ENCODE data around the gene DPYD. TPM values are rescaled to one million over a fixed set of nuclear protein-coding genes. Genes with fewer than 3 reads are reported as not detected.

DPYD gene
- total and polyA plus RNA-seq, 9 donors = 17.2 to 45.9 (median 38.7) TPM

DNA sequence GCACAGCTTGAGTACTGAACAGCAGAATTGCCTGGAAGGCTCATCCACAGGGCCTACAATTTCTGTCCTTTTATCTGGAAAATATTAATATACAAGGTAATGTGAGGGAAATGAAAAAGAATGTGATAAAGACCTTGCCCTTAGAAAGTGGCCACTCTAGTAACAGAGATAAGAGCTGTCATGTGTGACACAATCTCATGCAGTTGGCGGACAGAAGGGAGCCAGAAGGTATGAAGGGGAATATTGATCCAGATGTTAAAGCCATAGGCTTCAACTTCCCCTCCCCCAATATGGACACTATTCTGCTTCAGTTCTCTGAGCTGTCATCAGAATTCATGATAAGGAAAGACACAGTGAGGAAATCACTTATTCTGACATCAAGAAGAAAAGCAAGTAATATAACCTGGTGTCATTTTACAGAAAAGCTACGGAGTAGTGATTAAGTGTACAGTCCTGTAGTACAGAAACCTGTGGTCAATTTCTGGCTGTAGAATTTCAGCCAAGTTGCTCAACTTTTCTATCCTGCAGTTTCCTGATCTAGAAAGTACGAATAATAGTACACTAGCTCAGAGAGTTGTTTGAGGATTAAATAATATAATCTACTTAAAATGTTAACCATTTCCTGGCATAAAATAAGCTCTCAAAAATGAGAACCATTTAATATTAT, 572.1 kb downstream of the DPYD start:
- 85 to 86% (median 86%) methylated on average over 3 of the region's 3 CpGs for WGBS, 3 donors
- no peak for DNase-seq
- TF ChIP-seq, protein P1, sequence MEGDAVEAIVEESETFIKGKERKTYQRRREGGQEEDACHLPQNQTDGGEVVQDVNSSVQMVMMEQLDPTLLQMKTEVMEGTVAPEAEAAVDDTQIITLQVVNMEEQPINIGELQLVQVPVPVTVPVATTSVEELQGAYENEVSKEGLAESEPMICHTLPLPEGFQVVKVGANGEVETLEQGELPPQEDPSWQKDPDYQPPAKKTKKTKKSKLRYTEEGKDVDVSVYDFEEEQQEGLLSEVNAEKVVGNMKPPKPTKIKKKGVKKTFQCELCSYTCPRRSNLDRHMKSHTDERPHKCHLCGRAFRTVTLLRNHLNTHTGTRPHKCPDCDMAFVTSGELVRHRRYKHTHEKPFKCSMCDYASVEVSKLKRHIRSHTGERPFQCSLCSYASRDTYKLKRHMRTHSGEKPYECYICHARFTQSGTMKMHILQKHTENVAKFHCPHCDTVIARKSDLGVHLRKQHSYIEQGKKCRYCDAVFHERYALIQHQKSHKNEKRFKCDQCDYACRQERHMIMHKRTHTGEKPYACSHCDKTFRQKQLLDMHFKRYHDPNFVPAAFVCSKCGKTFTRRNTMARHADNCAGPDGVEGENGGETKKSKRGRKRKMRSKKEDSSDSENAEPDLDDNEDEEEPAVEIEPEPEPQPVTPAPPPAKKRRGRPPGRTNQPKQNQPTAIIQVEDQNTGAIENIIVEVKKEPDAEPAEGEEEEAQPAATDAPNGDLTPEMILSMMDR (IDR thresholded peaks at IDR 0.05) = no peak
- TF ChIP-seq POLR2A (IDR thresholded peaks at IDR 0.05) (no peak), EP300 (IDR thresholded peaks at IDR 0.05) (no peak)
- no peak overlapping the region for H3K27ac ChIP-seq
- H3K27me3 ChIP-seq = no peaks in the 10 kb centered on the region
- intact Hi-C loops (cut with DNase I) = no loop called here
- no peak overlapping the region for H3K4me3 ChIP-seq
- no peaks in the 10 kb centered on the region for H3K36me3 ChIP-seq
- H3K4me1 ChIP-seq (ENCODE audit: insufficient read depth) = no peaks in the 10 kb centered on the region
- no peaks in the 10 kb centered on the region for H3K9me3 ChIP-seq

DNA sequence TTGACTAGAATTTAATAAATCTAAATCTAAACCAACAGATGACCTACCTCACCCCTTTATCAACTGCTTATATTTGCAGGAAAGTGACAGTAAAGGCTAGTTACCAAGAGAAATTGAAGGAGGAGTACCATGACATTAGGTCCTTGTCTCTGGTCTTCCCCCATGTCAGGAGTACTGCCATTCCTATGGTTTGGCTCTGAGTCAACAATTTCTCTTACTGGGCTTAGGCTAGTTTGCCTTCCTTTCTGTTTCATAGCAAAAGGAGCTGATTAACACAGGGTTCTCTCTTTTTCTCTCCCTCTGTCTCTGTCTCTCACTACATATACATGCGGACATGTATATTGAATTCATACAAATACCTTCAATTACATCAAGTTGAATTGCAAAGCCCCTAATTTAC, 579.9 kb downstream of the DPYD start:
- intact Hi-C loops (cut with DNase I) = no loop called here
- Histone ChIP-seq H3K9me3 (no peaks in the 10 kb centered on the region), H3K4me3 (no peak overlapping the region), H3K4me1 (ENCODE audit: insufficient read depth) (no peaks in the 10 kb centered on the region), H3K27ac (no peak overlapping the region), H3K36me3 (no peaks in the 10 kb centered on the region), H3K27me3 (no peaks in the 10 kb centered on the region)
- TF ChIP-seq, protein P1 (IDR thresholded peaks at IDR 0.05) = no peak
- no peak for TF ChIP-seq EP300 (IDR thresholded peaks at IDR 0.05)
- TF ChIP-seq POLR2A (IDR thresholded peaks at IDR 0.05) = no peak
- no peak for DNase-seq
- 96 to 100% (median 100%) methylated on average over 1 of the region's 1 CpG for WGBS, 3 donors

DNA sequence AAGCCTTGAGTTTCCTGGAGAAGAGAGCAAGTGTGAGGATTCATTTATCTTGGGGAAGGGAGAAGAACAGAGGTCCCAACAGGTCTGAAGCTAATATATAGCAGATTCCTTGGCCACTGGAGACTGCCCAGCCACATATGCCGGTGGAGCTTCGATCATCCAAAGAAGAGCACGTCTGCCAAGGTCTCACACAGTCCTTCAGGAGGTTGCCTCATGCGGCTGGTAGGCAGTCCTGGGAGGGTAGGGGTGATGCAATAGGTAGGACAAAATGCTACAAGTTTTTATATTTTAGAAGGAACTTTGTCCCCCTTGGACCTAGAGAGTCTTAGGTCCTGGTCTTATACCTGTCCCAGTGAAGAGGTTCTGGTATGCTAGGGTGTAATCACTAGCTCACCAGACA, 582.5 kb downstream of the DPYD start:
- no peak for DNase-seq
- intact Hi-C loops (cut with DNase I) = no loop called here
- Histone ChIP-seq H3K27me3 (no peaks in the 10 kb centered on the region), H3K36me3 (no peaks in the 10 kb centered on the region), H3K4me3 (no peak overlapping the region), H3K4me1 (ENCODE audit: insufficient read depth) (no peaks in the 10 kb centered on the region), H3K9me3 (no peaks in the 10 kb centered on the region), H3K27ac (no peak overlapping the region)
- no peak for TF ChIP-seq POLR2A (IDR thresholded peaks at IDR 0.05)
- no peak for TF ChIP-seq EP300 (IDR thresholded peaks at IDR 0.05)
- TF ChIP-seq, protein P1 (IDR thresholded peaks at IDR 0.05) = no peak
- 95 to 98% (median 95%) methylated on average over 4 of the region's 4 CpGs for WGBS, 3 donors

DNA sequence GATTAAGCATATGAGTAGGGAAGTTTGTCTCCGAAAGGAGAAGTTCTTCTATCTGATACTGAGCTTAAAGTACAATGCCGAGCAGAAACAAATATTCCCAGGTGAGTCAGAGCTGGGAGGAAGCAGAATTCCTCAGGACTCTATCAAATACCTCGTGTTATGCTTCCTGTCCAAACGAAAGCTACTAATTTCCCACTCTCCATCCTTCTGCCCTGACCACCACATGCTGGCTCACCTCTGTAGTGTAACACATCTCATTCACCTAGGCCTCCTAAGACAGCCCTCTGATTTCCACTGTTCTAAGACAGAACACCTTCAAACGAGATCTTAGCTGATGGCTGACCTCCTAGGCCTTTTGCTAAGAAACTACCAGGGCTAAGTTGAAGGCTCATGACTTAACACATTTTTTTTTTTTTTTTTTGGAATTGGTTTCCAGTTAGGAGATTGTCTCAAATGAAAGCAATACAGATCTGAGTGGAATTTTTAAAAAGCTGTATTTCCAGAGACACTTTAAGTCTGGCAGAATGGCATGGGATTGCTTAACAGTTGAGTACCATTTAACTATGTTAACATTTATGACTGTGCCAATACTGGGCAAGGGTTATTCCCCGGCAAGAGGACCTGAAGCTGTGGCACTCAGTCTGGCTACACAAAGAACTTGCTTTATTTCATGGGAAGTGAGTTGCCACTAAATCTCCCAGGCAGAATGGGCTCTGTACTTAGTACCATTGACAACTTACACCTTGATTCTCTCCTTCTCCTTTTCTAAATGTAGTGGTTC, 583.4 kb downstream of the DPYD start:
- Histone ChIP-seq H3K27me3 (no peaks in the 10 kb centered on the region), H3K27ac (no peak overlapping the region), H3K9me3 (no peaks in the 10 kb centered on the region), H3K36me3 (no peaks in the 10 kb centered on the region), H3K4me3 (no peak overlapping the region), H3K4me1 (ENCODE audit: insufficient read depth) (no peaks in the 10 kb centered on the region)
- 81 to 88% (median 87%) methylated on average over 6 of the region's 6 CpGs for WGBS, 3 donors
- intact Hi-C loops (cut with DNase I) = no loop called here
- DNase-seq = no peak
- TF ChIP-seq POLR2A (IDR thresholded peaks at IDR 0.05) (no peak), EP300 (IDR thresholded peaks at IDR 0.05) (no peak)
- TF ChIP-seq, protein P1 (IDR thresholded peaks at IDR 0.05) = no peak

Measured in ovary (tissue), 9 donors.